HG02642 (cell line): ENCODE results near the gene C16orf96.

Experiments
- ATAC-seq: cut with Tn5 transposase; IDR thresholded peaks from one replicate; pipeline ENCODE4 v1.9.1; 2021; ENCODE audit warnings: mild to moderate bottlenecking; ENCODE audit not compliant: unreplicated experiment, poor library complexity

C16orf96 gene

DNA sequence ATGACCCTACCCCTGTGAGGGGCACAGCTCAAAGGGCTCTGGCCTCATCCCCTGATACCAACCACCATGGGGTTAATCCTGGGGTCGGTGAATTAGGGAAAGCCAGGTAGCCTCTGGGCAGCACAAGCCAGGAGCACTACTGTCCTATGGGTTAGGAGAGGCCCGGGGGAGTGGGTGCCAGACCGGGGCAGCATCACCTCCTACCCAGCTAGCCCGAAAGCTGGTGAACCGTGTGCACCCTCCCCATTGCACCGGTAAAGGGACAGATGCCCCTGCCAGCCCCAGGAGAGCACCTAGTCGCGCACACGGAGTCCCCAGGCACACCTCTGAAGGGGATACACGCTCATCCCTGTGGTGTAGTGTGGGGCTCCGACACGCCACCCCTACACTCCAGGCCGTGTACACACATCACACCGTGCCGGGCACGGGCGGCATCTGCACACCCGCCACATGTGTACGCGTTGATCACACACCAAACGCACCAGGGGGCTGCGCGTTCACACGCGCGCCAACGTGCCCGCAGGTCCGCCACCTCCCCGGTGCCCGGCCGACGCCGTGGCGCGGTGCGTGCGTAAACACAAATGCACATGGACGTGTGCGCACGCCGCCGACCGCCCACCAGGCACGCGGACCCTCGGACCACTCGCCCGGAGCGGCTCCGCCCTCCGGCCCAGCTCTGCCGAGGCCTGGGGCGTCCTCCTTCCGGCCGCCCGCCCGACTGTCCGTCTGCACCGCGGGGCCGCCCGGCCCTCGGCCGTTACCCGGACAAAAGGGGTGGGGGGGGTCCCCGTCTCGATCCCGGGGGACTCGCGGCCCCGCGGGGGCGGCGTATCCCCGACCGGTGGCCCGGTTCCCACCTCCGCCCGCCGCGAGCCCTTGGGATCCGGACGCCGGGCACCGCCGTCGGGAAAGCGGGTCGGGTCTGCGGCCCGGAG is 57.8 kb downstream of the C16orf96 start:
- no peak for ATAC-seq

DNA sequence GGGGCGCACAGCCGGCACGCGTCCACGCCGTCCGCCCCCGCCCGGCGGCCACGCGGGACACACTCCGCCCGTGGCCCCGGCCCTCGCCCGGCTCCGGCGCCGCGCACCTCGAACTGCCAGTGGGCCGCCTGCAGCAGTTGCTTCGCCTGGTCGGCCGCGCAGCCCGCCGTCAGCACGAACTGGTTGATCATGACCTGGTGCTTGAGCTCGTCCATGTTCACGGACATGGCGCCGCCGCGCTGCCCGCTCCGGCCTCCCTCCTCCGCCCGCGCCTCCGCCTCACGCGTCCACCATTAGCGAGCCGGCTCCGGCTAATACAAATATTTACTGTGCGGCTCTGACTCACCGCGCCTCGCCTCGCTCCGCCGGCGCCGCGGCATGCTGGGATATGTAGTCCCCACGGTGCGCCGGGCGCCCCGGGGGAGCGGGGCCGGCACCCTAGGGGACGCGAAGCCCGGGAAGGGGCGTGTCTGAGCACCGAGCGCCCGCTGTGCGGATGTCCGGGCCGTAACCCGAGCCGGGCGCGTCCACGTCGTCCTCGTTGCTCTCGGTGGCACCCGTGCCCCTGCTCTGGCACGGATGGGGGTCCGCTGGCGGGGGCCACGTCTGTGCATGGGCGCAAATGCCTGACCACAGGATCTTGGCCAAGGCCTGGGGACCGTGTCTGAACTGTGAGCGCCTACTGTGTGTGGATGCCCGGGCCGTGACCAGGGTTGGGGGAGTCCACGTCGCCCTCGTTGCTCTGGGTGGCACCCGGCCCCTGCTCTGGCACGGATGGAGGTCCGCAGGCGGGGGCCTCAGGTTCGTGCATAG is 58.6 kb downstream of the C16orf96 start, which contains the start of gene UBALD1:
UBALD1 (minus strand) TSS at position 318 of the 813 bp plus-strand sequence; CDS start at position 227, 91 bp downstream.
- ATAC-seq, result peak; percentile 56

DNA sequence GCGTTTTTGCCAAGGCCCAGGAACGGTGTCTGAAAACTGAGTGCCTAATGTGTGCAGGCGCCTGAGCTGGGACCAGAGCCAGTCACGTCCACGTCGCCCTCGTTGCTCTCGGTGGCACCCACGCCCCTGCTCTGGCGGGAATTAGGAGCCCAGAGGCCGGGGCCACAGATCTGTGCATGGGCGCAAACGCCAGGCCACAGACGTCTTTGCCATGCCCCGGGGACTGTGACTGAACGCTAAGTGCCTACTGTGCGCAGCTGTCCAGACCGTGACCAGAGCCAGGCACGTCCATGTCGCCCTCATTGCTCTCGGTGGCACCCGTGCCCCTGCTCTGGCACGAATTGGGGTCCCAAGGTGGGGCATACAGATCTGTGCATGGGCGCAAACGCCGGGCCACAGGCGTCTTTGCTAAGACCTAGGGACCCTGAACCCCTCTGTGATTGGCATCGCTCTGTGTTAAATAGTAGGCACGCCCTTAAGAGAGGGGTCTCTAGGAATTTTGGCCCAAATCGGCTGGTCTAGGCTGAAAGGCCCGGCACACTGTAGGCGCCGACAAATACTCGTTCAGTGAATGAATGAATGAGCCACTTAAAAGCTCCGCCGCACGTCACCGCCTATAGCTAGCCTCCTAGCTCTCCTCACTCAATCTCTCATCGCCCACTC is 59.4 kb downstream of the C16orf96 start:
- no peak for ATAC-seq

GRCh38 chr16:4616047-4616811 is 60.1 kb downstream of the C16orf96 start:
- peak; percentile 77 for ATAC-seq

GRCh38 chr16:4617880-4618279 is 61.7 kb downstream of the C16orf96 start:
- ATAC-seq, result no peak

- ATAC-seq, result no peak
These were observed 62.7 kb downstream of the C16orf96 start for GRCh38 chr16:4618645-4619418.

GRCh38 chr16:4623593-4623992 is 67.5 kb downstream of the C16orf96 start:
- no peak for ATAC-seq

DNA sequence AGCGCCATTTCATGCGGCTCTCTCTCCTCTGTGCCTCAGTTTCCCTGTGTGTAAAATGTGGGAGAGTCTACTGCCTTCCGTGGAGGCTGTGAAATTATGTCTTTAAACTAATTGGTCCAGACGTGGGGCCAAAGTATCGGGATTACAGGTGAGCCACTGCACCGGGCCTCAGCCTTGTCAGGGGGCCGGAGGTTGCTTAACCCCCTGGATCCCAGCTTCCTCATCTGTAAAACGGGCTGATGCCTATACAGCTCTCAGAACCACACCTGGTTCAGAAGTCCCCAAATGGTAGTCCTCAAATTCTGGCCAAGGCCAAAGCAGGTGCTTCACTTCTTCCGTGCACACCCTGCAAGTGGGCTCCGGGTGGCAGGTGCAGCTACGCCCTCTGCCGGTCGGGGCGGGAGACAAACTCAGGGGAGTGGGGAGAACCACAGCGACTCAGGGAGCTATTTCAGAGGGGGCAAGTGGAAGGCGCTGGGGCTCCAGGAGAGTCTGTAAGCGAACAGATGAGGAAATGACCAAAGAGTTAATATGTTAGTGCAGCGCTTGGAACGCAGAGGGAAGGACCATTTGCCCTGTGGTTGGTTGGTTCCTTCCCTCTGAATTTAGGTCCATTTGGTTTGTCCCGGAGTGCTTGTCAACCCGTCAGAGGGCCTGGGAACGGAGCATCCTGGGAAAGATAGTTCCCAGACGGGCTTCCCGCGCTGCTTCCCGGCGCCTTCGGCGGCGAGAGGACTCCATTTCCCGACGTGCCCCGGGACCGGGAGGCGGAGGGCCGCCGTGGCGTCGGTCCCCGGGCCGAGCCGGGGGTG is 68.1 kb downstream of the C16orf96 start, which contains the start of gene MGRN1:
MGRN1 (plus strand) TSS at position 812 of the 812 bp plus-strand sequence. CDS start 135 bp downstream, outside the sequence.
- peak; percentile 79 for ATAC-seq

GRCh38 chr16:4624827-4625559 is 68.9 kb downstream of the C16orf96 start:
- peak; percentile 57 for ATAC-seq

GRCh38 chr16:4625560-4626159 is 69.5 kb downstream of the C16orf96 start:
- ATAC-seq, result no peak

GRCh38 chr16:4626396-4626795 is 70.3 kb downstream of the C16orf96 start:
- ATAC-seq, result no peak

- no peak for ATAC-seq
These were observed 72.1 kb downstream of the C16orf96 start for GRCh38 chr16:4628283-4628682.

- no peak for ATAC-seq
These were observed 75.3 kb downstream of the C16orf96 start for GRCh38 chr16:4631444-4631843.

DNA sequence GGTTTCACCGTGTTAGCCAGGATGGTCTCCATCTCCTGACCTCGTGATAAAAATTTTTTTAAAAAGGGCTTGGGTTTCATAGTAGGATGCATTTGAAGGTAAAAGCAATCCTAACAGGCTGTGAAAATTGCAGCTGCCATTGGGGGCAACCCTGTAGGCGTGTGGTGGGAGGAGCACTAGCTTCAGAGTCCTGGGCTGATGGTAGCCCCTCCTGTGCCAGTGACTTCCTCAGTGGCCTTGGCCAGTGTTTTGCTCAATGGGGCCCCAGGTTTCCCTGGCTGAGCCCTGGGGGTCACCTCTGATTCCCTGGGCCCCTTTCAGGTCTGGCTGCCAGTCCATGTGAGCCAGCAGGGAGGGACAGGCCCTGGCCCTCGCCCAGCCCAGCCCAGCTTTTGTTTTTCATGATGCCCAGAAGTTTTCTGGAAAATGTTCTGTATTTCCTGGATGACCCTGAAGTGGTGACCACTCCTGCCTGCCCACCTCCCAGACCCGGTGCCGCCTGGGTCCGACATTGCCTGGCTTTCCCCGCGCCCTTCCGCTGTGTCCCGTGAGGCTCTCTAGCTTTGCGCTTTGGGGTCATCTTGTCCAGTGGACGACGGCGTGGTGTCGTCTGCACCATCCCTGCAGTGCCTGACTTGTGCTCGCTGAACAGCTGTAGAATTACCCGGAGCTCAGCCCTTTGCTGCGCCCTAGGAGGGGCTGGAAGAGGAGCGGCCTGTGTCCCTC is 77.9 kb downstream of the C16orf96 start:
- no peak for ATAC-seq

DNA sequence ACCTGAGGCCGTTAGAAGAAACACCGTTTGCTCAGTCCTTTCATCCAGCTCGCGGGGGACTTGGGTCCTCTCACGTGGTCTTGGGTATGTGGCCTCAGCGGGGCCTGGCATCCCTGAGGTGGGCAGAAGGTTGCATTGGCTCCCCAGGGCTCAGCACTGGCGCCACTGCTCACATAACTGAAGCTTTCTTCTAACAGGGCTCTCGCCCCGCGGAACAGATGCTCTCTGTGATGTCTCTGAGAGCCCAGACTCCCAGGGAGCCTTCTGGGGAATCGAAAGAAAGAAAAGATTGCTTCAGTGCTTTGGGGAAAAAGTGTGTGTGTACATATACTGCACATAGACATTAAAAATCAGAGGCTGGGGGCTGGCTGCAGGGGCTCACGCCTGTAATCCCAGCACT is 78.6 kb downstream of the C16orf96 start:
- ATAC-seq, result no peak

GRCh38 chr16:4636196-4636595 is 80.1 kb downstream of the C16orf96 start:
- ATAC-seq, result no peak
